Activated B cell treated with CpG ODN at 0.5 μM for 24 hours (primary cell): ENCODE data around the gene COL9A3. TPM values are rescaled to one million over a fixed set of nuclear protein-coding genes. Genes with fewer than 3 reads are reported as not detected.

Source experiments
- ATAC-seq: fragments of 200-7000 bp; cut with Tn5 transposase; one replicate; pipeline ENCODE4 v1.10.0; 2021; ENCODE audit warnings: low read depth, mild to moderate bottlenecking, moderate library complexity
- CTCF ChIA-PET: fragments of 350-600 bp; sonication (Branson Sonifier 250); formaldehyde crosslinking; loops from one replicate; lab custom pipeline; 2021; ENCODE audit warnings: antibody characterized with exemption; lab: Charles Lee
- POLR2A ChIA-PET: fragments of 350-600 bp; sonication (Branson Sonifier 250); formaldehyde crosslinking; loops from one replicate; lab custom pipeline; 2021; ENCODE audit warnings: antibody characterized with exemption; lab: Charles Lee
- DNase-seq: peaks from one replicate; pipeline ENCODE4 v3.0.0; 2022
- H3K27ac Mint-ChIP-seq: one replicate; pipeline ENCODE4 v1.8.0; 2020; ENCODE audit warnings: mixed read lengths
- H3K27me3 Mint-ChIP-seq: one replicate; pipeline ENCODE4 v1.8.0; 2021; ENCODE audit warnings: mixed read lengths
- H3K36me3 Mint-ChIP-seq: one replicate; pipeline ENCODE4 v1.8.0; 2021; ENCODE audit warnings: low read depth, mixed read lengths
- H3K4me1 Mint-ChIP-seq: one replicate; pipeline ENCODE4 v1.8.0; 2021; ENCODE audit warnings: mixed read lengths
- H3K4me3 Mint-ChIP-seq: one replicate; pipeline ENCODE4 v1.8.0; 2020; ENCODE audit warnings: mild to moderate bottlenecking, mixed read lengths
- H3K9me3 Mint-ChIP-seq: one replicate; pipeline ENCODE4 v1.8.0; 2020; ENCODE audit warnings: mixed read lengths
- CTCF ChIP-seq: fragments of 200-600 bp; IDR thresholded peaks from one replicate; pipeline ENCODE4 v1.8.0; 2022; ENCODE audit warnings: antibody characterized with exemption, mild to moderate bottlenecking
- intact Hi-C: fragments of 100-400 bp; cut with micrococcal nuclease; formaldehyde crosslinking; loops from one replicate; pipeline ENCODE4 v1.15.1; 2024
- total RNA-seq: library from RNA; stranded (reverse); gene quantifications from 2 replicates; pipeline ENCODE4 v1.2.3, GENCODE V29; 2022

The COL9A3 gene
- total RNA-seq, 1 donor from 2014 or later = 37.6 TPM

- ChIA-PET POLR2A (no interaction called here), CTCF (interaction anchor here (1.1 kb wide), 1 partner anchor 87 kb away, joined by 3 read pairs; no protein-coding TSS in a partner anchor)
- DNase-seq = no peak
- intact Hi-C loops = no loop called here
- Mint-ChIP-seq H3K9me3 (no peaks in the 10 kb centered on the region), H3K27me3 (peaks cover 20% of the 10 kb centered on the region), H3K36me3 (peaks cover 36% of the 10 kb centered on the region), H3K4me1 (peaks cover 16% of the 10 kb centered on the region), H3K4me3 (no peak overlapping the region), H3K27ac (no peak overlapping the region)
- ATAC-seq = no peak
- TF ChIP-seq CTCF = no peak
Measured at GRCh38 chr20:62813588-62813987, 3.3 kb upstream of the COL9A3 start.

GRCh38 chr20:62814060-62814708 is 2.7 kb upstream of the COL9A3 start:
- H3K9me3 Mint-ChIP-seq = no peaks in the 10 kb centered on the region
- no peak for TF ChIP-seq CTCF
- intact Hi-C loops = no loop called here
- peaks cover 33% of the 10 kb centered on the region for H3K36me3 Mint-ChIP-seq
- ATAC-seq (no peak), DNase-seq (no peak)
- ChIA-PET CTCF (interaction anchor here (0.6 to 1.1 kb wide), 2 partner anchors 69 to 86 kb away, joined by 3 to 4 read pairs; no protein-coding TSS in a partner anchor), POLR2A (interaction anchor here (0.9 to 1.6 kb wide), 2 partner anchors 11 to 407 kb away, joined by 3 to 8 read pairs; partner anchors contain the start of gene CABLES2)
- H3K27me3 Mint-ChIP-seq = peaks cover 20% of the 10 kb centered on the region
- peaks cover 16% of the 10 kb centered on the region for H3K4me1 Mint-ChIP-seq
- H3K27ac Mint-ChIP-seq = no peak overlapping the region
- H3K4me3 Mint-ChIP-seq = no peak overlapping the region

GRCh38 chr20:62814709-62815065 is 2.2 kb upstream of the COL9A3 start:
- ChIA-PET CTCF (interaction anchor here (0.6 kb wide), 1 partner anchor 69 kb away, joined by 4 read pairs; no protein-coding TSS in a partner anchor), POLR2A (interaction anchor here (0.9 to 1.6 kb wide), 3 partner anchors 10 to 407 kb away, joined by 3 to 8 read pairs (median 3); partner anchors contain the start of gene CABLES2)
- no peak for DNase-seq
- H3K4me3 Mint-ChIP-seq = no peak overlapping the region
- H3K27me3 Mint-ChIP-seq = peaks cover 20% of the 10 kb centered on the region
- peaks cover 28% of the 10 kb centered on the region for H3K36me3 Mint-ChIP-seq
- H3K27ac Mint-ChIP-seq = no peak overlapping the region
- ATAC-seq = no peak
- TF ChIP-seq CTCF = no peak
- intact Hi-C loops = no loop called here
- peaks cover 16% of the 10 kb centered on the region for H3K4me1 Mint-ChIP-seq
- no peaks in the 10 kb centered on the region for H3K9me3 Mint-ChIP-seq

- H3K27ac Mint-ChIP-seq = peak overlapping the region; percentile 24
- no peak for TF ChIP-seq CTCF
- peaks cover 23% of the 10 kb centered on the region for H3K27me3 Mint-ChIP-seq
- ChIA-PET CTCF (no interaction called here), POLR2A (interaction anchor here (0.9 to 1.7 kb wide), 4 partner anchors 10 to 408 kb away, joined by 3 to 9 read pairs (median 6); partner anchors contain the start of gene CABLES2)
- peaks cover 22% of the 10 kb centered on the region for H3K36me3 Mint-ChIP-seq
- DNase-seq (no peak), ATAC-seq (no peak)
- H3K4me1 Mint-ChIP-seq = peaks cover 16% of the 10 kb centered on the region
- intact Hi-C loops = no loop called here
- no peaks in the 10 kb centered on the region for H3K9me3 Mint-ChIP-seq
- no peak overlapping the region for H3K4me3 Mint-ChIP-seq
Measured at GRCh38 chr20:62815066-62815991, 1.5 kb upstream of the COL9A3 start.
